Pons (tissue), 1 donor: Measurements from ENCODE around the gene GRHL1.
"Not testable (repeated sequence)": the region's sequence is repeated elsewhere in the genome, so short reads cannot be mapped to it uniquely, and the experiment has no call there.

Experiments used
- DNase-seq: peaks from one replicate; pipeline ENCODE4 v3.0.0-alpha.2; 2016; ENCODE audit warnings: low spot score

The GRHL1 gene

GRCh38 chr2:10009811-10010781, 58.6 kb downstream of the GRHL1 start:
- no peak for DNase-seq

GRCh38 chr2:10010861-10011605, 59.5 kb downstream of the GRHL1 start:
- DNase-seq, result not testable (repeated sequence)

GRCh38 chr2:10011606-10012325, 60.3 kb downstream of the GRHL1 start:
- not testable (repeated sequence) for DNase-seq

DNA sequence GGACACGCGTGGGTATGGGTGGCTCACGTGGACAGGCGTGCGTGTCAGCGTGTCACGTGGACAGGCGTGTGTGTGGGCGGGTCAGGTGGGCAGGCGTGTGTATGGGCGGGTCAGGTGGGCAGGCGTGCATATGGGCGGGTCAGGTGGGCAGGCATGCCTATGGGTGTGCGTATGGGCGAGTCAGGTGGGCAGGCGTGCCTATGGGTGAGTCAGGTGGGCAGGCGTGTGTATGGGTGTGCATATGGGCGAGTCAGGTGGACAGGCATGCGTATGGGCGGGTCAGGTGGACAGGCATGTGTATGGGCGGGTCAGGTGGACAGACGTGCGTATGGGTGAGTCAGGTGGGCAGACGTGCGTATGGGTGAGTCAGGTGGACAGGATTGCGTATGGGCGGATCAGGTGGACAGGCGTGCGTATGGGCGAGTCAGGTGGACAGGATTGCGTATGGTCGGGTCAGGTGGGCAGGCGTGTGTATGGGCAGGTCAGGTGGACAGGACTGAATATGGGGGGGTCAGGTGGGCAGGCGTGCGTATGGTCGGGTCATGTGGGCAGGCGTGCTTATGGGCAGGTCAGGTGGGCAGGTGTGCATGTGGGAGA, 61.0 kb downstream of the GRHL1 start:
- DNase-seq, result not testable (repeated sequence)

DNA sequence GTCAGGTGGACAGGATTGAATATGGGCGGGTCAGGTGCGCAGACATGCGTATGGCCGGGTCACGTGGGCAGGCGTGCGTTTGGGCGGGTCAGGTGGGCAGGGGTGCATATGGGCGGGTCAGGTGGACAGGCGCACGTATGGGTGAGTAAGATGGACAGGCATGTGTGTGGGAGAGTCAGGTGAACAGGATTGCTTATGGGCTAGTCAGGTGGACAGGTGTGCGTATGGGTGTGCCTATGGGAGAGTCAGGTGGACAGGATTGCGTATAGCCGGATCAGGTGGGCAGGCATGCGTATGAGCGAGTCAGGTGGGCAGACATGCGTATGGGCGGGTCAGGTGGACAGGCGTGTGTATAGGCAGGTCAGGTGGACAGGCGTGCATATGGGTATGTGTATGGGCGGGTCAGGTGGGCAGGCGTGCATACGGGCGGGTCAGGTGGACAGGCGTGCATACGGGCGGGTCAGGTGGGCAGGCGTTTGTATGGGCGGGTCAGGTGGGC, 61.5 kb downstream of the GRHL1 start:
- no peak for DNase-seq

DNA sequence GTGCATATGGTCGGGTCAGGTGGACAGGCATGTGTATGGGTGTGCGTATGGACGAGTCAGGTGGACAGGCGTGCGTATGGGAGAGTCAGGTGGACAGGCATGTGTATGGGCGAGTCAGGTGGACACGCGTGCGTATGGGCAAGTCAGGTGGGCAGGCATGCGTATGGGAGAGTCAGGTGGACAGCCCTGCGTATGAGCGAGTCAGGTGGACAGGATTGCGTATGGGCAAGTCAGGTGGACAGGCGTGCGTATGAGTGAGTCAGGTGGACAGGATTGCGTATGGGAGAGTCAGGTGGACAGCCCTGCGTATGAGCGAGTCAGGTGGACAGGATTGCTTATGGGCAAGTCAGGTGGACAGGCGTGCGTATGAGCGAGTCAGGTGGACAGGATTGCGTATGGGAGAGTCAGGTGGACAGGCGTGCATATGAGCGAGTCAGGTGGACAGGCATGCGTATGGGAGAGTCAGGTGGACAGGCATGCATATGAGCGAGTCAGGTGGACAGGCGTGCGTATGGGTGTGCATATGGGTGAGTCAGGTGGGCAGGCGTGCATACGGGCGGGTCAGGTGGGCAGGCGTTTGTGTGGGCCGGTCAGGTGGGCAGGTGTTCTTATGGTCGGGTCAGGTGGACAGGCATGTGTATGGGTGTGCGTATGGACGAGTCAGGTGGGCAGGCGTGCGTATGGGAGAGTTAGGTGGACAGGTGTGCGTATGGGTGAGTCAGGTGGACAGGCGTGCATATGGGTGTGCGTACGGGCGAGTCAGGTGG, 62.3 kb downstream of the GRHL1 start:
- DNase-seq, result not testable (repeated sequence)

DNA sequence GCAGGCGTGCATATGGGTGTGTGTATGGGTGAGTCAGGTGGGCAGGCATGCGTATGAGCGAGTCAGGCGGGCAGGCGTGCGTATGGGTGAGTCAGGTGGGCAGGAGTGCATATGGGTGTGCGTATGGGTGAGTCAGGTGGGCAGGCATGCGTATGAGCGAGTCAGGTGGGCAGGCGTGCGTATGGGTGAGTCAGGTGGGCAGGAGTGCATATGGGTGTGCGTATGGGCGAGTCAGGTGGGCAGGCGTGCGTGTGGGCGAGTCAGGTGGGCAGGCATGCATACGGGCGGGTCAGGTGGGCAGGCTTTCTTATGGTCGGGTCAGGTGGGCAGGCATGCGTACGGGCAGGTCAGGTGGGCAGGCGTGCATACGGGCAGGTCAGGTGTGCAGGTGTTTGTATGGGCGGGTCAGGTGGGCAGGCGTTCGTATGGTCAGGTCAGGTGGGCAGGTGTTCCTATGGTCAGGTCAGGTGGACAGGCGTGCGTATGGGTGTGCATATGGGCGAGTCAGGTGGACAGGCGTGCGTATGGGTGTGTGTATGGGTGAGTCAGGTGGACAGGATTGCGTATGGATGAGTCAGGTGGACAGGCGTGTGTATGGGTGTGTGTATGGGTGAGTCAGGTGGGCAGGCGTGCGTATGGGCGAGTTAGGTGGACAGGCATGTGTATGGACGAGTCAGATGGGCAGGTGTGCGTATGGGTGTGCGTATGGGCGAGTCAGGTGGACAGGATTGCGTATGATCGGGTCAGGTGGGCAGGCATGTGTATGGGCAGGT, 63.1 kb downstream of the GRHL1 start:
- no peak for DNase-seq

GRCh38 chr2:10015376-10015989, 64.0 kb downstream of the GRHL1 start:
- DNase-seq, result not testable (repeated sequence)

DNA sequence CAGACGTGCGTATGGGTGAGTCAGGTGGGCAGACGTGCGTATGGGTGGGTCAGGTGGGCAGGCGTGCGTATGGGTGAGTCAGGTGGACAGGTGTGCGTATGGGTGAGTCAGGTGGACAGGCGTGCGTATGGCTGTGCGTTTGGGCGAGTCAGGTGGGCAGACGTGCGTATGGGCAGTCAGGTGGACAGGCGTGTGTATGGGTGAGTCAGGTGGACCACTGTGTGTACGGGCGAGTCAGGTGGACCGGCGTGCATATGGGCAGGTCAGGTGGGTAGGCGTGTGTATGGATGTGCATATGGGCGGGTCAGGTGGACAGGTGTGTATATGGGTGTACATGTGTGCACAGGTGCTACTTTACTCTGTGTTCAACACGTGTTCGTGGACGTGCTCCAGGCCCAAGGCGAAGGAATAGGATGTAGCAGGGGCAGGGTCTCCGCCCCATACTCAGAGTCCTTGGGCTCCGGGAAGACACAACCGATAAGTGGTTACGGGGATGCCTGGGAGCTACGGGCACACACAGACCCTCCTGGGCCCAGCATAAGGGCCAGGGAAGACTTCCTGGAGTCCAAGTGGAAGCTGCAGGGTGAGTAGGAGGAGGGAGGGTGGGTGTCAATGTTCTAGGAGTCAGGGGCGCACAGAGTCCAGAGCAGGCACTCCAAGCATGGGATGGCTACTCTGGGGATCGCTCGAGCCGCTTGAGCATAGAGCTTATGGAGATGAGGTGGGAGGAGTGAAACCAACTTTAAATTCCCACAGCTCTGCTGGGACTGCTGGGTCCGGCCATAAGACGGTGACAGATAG, 64.7 kb downstream of the GRHL1 start:
- no peak for DNase-seq

DNA sequence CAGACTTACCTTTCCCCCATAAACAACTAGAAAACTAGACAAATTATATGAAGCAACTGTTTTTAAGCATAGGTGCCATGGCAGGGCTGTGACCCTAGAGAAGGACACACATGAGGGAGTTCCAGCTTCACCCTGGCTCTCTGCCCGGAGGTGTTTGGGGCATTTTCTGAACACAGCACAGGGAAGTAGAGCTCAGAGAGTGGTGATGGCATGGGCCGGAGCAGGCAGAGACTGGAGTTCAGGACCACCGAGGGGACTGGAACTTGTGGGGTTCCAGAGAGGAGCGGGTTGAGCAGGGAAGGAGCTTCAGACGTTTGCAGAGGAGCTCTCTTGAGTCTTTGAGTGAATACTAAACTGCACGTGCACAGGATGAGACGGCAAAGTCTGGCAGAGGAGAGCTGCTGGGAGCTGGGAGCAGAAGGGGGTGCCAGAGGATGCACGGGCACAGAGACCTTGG, 65.3 kb downstream of the GRHL1 start:
- no peak for DNase-seq

- no peak for DNase-seq
Measured at GRCh38 chr2:10017313-10017941, 65.9 kb downstream of the GRHL1 start.

DNA sequence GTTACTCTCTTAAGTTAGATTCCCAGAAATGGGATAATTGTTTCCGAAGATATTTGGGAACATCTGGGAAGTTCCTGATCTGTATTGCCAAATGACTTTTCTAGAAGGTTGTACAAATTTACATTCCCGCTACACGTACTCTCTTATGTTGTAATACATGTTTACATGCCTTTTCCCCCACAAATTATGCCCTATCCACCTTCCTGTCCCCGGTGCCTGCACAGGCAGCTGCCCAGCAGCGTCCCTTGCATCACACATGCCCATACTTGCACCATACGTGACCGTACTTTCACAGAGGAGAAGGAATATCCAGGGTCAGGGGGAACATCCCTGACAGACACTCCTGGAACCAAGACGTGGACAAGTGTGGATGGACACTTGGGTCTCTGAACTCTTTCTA, 67.7 kb downstream of the GRHL1 start:
- no peak for DNase-seq

GRCh38 chr2:10019602-10020400, 68.3 kb downstream of the GRHL1 start:
- DNase-seq, result no peak

DNA sequence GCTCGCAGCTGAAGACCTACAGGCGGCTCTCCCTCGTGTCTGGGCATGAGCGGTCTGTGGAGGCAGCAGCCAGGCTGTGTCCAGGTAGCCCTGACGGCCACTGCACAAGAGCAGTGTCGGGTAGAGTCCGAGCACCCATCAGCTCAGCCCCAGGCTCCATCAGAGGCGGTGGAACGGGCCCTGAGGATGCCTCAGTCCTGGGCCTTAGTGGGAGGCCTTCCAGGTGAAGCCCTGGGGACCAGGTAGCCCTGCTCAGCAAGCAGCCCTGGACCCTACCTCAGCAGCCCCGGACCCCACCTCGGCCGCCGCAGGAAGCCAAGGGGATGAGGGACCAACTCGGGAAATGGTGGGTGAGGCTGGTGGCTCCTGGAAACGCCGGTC, 70.5 kb downstream of the GRHL1 start:
- DNase-seq, result no peak

DNA sequence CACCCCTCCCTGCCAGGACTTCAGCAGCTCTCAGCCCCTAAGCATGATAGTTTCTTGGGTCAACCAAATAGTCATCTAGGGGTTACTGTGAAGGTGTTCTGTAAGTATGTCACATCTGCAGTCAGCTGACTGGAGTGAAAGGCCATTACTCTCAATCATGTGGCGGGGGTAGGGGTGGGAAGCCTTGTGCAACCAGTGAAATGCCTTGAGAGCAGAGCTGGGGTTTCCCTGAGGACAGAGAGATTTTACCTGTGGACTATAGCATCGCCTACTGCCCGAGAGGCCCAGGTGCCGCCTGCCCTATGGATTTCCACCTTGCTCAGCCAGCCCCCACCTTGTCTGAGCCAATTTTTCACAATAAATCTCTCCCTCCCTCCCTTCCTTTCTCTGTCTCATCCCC, 71.0 kb downstream of the GRHL1 start:
- no peak for DNase-seq

DNA sequence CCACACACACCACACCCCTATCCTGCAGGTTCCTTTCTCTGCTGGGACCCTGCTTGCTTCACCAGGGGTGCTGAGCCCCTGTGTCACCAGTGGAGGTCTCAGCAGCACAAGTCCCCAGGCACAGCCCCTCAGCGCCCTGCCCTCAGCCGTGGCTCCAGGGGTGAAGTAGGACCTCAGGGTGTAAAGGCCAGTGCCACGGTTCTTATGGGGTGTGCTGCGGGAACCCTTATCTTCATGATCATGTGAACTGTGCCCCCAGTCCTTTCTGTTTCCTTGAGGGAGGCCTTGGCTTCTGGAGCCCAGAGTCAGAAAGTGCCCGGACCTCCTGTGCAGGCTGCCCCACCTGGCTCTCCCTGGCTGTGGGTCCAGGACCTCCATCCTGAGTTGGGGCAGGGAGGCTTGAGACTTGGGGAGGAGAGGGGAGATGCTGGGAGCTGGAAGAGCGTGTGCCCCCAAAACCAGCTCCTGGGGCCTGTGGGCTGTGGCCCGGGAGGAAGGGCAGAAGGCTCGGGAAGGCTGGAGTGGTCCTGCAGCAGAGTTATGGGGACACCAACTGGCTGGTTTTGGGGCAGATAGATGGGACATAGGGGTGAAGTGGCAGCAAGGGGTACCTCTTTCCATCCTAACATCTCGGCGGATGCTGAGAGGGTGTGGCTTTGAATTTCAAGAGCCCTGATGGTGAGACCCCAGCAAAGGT, 71.6 kb downstream of the GRHL1 start:
- DNase-seq, result no peak
